NCI-H146 treated with DMSO at 0.1 percent for 48 hours (cell line): Measurements from ENCODE around the gene PFKFB3.

ENCODE experiments used
- DNase-seq: peaks from one replicate; lab custom pipeline; 2025; ENCODE audit not compliant: unreplicated experiment; lab: John Stamatoyannopoulos, UW

The PFKFB3 gene

DNA sequence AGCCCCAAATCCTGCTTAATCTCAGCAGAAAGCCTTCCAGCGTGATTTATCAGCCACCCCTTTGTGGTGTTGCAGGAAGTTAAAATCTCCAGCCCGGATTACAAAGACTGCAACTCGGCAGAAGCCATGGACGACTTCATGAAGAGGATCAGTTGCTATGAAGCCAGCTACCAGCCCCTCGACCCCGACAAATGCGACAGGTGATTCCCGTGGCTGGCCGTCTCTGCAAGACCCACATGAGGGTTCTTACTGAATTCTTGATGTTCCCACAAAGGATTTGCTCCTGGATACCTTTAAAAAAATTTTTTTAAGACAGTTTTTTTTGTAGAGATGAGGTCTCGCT lies 16.7 kb downstream of the PFKFB3 start:
- no peak for DNase-seq

DNA sequence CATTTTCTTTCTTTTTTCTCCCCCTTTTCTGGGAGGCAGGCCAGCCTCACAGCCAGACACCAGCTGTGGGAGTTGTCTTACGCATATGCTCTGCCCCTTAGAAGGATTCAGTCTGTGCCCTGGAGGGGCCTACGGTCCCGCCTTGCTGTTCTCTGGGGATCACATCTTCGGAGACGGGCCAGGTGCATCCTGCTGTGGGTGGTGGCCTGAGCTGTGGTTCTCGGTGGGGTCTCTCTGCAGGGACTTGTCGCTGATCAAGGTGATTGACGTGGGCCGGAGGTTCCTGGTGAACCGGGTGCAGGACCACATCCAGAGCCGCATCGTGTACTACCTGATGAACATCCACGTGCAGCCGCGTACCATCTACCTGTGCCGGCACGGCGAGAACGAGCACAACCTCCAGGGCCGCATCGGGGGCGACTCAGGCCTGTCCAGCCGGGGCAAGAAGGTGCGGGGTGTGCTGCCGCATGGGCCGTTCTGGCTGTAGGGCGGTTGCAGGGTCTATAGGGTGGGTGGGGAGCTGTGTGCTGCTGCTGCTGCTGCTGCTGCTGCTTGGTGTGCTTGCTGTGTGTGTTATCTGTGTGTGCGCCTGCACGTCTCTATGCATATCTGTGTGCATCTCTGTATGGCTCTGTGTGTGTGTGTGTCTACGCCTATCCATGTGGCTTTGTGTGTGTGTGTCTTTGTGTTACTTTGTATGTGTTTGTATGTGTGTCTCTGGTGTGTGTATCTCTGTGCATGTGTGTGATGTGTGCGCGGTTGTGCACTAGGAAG lies 17.9 kb downstream of the PFKFB3 start:
- no peak for DNase-seq

DNA sequence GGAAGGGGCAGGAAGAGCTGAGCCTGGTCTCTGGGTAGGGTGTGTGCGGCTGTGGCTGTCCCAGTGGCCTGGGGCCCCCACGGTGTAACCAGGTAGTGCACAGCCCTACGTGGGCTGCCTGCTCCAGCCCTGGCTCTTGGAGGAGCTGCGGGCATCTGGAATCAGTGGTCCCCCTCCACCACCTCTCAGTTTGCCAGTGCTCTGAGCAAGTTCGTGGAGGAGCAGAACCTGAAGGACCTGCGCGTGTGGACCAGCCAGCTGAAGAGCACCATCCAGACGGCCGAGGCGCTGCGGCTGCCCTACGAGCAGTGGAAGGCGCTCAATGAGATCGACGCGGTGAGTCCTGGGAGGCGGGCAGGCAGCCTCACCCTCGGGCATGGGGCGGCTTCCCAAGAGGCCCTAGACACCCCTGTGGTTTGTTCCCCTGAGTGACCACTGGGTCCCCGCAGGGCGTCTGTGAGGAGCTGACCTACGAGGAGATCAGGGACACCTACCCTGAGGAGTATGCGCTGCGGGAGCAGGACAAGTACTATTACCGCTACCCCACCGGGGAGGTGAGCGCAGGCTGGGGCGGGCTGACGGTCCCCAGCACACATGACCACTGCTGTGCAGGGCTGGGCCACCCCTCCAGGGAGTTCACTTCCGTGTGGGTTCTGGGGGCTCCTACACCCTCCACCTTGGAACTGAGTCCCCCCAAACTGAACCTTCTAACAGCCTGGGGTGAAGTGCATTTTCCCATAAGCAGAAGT lies 18.6 kb downstream of the PFKFB3 start:
- no peak for DNase-seq

DNA sequence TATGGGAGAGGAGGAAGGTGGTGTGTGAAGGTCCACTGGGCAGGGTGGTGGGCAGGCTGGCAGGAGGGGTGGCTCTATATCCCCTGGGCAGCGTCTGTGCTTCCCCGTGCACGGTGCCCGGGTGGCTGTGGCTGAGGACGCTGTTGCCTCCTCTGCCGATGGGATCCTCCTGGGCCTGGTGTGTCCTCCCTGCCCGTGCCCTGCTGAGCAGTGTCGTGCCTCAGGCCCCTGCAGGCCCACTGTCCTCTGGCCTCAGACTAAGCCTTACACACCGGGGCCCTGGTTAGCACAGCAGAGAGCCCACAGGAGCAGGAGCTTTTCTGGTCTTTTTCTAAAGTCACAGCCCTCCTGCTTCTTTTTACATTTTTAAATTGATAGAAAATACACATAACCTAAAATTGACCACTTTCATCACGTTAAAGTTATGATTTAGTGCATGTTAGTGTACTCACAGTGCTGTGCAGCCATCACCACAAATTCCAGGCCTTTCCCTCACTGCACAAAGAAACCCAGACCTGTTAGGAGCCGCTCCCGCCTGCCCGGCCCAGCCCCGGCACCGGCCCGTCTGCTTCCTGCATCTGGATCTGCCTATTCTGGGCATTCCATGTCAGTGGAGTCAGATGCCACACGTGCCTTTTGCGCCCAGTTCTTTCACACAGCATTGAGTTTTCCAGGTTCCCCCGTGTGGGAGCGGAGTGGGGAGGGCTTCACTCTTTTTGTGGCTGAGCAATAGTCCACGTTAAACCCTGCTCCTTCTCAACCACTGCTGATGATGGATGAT lies 19.4 kb downstream of the PFKFB3 start:
- no peak for DNase-seq

DNA sequence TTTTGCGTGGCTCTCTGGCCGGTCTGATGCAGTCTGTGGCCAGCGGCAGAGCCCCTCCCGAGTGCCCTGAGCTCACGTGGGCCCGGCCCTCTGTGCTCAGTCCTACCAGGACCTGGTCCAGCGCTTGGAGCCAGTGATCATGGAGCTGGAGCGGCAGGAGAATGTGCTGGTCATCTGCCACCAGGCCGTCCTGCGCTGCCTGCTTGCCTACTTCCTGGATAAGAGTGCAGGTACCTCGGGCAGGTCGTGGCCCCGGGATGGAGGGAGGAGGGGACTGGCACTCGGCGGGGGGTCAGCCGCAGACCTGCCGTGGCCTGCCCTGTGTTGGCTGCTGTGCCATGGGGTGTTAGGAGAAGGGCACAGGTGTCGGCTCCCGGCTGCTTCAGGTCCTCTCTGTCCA lies 20.0 kb downstream of the PFKFB3 start:
- DNase-seq = no peak

DNA sequence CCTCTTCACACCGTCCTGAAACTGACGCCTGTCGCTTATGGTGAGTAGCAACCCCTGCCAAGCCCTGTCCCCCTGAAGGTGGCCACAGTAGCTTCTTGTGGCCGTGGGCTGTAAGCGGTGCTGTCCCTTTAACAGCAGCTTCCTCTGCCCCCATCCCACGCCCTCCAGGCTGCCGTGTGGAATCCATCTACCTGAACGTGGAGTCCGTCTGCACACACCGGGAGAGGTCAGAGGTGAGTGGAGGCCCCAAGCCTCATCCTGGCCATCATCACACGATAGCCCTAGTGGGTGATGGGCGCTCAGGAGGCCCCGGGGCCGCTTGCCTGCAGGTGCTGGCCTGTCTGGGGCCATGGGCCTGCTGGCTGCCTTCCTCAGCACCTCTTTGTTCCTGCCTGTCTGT lies 21.2 kb downstream of the PFKFB3 start:
- no peak for DNase-seq

DNA sequence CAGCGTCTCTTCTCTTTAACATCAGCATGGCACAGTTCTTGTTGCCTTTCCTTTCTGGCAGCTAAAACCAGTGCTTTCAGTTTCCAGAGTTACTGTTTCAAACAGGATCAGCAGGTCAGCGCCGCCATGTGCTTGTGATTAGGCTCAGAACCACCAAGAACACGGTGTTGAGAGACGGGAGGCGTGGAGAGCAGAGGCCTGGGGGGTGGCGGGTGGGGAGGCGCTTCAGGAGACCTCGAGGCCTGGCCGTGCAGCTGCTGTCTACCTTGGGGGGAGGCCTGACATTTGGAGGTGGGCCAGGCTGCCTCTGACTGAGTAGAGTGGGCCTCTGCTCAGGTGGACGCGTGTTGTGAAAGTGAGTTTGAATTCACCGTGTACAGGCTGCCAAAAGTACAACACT lies 22.0 kb downstream of the PFKFB3 start:
- no peak for DNase-seq

DNA sequence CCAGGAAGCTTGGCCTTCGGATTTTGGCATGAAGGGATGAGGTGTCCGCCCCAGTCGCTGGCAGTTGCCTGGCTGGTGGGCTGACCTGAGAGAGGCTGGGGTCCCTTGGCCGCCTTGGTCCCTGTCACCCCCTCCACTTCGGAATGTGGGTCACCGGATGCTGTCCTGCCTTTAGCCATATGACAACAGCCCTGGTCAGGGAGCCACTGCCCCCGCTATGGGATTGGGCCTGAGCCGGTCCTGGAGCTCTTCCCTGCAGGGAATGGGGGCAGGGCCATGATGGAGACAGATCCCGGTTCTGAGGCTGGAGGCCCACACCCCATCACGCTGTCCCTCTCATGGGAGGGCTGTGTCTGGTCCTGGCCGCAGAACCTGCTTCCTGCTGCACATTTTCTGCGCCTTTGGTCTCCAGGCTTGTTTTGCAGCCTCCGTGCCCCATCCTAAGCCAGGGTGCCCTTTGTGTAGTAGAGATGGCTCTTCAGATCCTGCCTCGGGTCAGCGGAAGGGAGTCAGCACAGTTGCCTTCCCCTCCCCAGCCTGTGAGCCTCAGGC lies 22.6 kb downstream of the PFKFB3 start:
- no peak for DNase-seq

DNA sequence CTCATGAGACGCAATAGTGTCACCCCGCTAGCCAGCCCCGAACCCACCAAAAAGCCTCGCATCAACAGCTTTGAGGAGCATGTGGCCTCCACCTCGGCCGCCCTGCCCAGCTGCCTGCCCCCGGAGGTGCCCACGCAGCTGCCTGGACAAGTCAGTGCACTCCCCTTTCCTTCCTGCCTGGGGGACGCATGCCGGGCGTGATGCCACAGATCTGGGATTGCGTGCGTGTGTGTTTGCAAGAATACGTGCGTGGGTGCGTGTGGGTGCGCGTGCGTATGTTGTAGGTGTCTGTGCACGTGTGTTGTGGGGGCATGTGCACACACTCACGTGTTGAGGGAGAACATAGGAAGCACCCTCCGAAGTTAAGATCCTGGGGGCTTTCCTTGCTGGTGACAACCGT lies 23.5 kb downstream of the PFKFB3 start:
- no peak for DNase-seq

DNA sequence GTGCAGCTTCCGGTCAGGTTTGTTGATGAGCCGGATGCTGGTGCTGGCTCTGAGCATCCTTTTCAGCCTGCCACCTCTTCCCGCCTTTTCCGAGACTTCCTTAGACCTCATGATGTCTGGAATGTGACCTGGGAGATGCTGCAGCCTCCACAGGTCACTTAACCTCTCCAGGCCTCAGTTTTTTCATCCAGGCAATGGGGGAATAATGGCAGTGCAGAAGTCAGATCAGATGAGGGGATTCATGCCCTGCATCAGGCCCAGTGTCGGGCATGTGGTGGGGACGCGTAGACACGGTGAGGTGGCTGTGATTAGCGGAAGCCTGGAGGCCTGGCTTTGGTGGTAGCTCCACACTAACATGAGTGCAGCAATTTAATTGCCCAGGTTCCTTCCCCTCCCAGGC lies 24.6 kb downstream of the PFKFB3 start:
- no peak for DNase-seq

DNA sequence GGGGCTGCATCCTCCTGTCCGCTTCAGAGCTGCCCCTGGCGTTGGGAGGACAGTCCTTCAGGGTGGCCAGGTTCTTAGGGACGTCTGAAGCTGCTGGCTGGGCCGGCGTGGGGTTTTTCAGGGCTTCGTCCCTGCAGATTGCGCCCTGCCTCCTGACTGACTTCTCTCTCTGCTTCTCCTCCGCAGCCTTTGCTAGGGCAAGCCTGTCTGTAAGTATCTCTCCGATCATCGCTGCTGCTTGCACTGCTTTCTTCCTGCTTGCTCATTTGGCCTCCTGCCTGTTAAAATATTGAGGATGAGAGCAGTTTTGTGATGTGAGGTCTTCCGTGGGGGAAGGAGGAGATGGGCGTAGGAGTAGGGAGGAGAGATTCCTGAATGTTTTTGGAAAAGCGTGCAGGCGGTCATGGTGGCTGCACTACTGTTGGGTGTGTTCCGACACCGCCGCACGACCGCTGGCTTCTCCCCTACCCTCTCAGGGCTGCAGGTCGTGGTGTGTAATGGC lies 25.3 kb downstream of the PFKFB3 start:
- DNase-seq = no peak

DNA sequence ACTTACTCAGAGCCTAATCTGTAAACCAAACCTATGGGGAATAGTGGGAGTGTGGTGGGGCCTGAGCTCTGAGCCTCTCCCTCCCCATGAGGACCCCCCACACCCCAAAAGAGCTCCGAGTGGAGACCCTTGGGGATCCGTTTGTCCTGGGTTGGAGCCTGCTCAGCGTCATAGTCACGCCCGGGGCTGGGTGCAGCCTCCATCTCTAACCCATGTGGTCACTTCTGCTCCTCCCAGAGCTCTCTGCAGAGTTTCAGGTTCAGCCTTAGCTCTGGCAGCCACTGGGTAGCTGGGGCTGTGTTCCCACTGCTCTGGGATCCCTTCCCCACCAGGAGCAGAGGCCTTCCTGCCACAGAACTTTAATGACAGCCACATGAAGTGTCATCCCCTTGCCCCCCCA lies 25.9 kb downstream of the PFKFB3 start:
- no peak for DNase-seq

DNA sequence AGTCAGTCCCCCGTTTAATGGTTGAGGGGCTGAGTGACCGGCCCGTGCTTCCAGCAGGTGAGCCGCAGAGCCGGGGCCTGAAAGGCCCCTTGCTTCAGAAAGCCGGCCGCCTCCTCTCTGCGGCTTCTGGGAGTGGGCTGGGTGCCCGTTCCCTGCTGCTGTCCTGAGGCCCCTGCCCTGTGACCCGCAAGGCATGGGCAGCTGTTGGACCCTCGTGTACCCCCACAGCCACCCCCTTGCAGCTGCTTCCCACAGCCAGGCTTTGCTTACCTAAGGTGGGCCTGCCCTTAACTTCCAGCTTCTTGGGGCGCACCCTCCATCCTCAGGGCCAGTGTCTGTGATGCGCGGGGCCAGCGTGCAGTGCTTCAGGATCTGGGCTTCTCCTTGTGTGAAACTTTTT lies 26.6 kb downstream of the PFKFB3 start:
- no peak for DNase-seq

DNA sequence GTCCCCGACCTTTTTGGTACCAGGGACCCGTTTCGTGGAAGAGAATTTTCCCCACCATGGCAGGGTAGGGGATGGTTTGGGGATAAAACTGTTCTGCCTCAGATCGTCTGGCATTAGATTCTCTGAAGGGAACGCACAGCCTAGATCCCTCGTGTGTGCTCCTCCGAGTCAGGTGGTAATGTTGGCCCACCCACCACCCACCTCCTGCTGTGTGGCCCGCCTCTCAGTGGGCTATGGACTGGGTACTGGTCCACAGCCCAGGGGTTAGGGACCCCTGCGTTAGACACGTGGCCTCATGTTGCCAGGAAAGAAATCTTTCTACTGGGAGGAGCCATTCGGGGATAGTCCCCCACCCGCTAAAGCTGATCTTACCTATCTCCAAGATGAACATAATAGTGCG lies 27.0 kb downstream of the PFKFB3 start:
- no peak for DNase-seq

DNA sequence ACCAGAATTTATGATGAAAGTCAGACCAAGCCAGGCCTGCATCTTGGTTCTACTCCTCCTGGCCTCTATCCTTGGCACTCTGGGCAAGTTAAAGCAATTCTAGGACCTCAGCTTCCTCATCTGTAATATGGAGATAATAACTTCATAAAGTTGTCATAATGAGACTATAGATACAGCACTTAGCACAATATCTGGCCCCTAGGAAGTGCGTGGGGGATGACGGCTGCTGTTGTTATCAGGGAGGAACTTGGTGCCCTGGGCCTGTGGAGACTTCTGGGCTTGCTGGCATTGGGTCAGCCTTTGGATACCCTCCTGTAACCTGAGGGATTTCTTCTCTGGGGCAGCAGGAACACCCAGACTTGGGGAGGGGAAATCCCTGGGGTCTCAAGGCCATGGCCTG lies 27.6 kb downstream of the PFKFB3 start:
- no peak for DNase-seq

DNA sequence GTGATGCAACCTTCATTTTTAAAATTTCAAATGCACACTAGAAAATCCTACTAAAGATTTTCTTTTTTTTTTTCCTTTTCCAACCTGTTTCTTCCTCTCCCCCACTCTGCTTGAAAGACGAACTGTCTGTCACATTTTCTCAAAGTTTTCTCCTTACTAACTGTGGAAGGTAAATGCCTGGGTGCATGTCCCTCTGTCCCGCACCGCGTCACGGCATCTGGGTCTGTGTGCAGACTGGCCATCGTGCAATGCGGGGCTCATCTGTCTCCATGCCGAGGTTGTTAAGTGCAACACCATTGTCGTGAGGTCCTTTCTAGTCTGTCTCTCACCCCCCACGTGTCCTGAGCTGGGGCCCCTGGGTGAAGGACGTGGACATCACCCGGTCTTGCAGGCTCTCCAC lies 28.4 kb downstream of the PFKFB3 start:
- no peak for DNase-seq

DNA sequence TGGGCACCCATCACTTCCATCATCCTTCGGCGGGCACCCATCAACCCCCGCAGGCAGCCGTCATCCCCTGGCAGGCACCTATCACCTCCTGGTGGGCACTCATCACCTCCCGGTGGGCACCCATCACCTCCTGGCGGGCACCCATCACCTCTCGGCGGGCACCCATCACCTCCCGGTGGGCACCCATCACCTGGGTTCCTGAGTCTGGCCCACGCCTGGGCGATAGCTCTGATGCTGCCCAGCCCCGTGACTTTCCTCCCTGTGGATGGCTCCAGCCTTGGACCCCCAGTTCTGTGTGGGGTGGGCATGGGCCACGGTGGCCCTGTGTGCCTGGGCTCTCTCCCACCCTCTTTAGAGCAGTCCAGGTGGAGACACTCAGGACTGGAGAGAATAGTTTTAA lies 29.0 kb downstream of the PFKFB3 start:
- DNase-seq = no peak

DNA sequence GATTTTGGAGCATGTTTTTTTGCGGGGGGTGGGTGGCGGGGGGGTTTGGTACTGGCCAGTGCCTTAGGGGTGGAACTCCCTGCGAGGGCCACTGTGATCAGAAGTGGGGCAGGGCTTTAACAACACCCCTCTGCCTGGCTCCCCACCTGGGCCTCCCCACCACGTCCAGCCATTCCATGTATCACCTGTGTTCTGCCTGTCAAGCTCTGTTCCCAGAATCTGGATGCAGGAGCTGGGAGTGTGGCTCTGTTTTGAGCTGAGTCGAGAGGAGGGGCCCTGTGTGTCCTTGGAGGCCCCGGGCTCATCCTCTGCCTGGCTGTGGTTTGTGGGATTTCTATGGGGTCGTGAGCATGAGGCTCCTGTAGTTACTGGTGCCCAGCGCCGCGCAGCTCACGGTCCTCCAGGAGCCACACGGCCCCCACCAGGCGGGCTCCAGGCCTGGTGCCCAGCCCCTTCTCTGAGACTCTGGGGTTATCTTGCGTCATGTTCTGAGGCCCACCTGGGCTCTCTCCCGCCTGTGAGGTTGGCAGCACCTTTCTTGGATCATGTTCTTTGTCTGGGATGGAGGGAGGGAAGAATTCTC lies 29.6 kb downstream of the PFKFB3 start:
- no peak for DNase-seq

DNA sequence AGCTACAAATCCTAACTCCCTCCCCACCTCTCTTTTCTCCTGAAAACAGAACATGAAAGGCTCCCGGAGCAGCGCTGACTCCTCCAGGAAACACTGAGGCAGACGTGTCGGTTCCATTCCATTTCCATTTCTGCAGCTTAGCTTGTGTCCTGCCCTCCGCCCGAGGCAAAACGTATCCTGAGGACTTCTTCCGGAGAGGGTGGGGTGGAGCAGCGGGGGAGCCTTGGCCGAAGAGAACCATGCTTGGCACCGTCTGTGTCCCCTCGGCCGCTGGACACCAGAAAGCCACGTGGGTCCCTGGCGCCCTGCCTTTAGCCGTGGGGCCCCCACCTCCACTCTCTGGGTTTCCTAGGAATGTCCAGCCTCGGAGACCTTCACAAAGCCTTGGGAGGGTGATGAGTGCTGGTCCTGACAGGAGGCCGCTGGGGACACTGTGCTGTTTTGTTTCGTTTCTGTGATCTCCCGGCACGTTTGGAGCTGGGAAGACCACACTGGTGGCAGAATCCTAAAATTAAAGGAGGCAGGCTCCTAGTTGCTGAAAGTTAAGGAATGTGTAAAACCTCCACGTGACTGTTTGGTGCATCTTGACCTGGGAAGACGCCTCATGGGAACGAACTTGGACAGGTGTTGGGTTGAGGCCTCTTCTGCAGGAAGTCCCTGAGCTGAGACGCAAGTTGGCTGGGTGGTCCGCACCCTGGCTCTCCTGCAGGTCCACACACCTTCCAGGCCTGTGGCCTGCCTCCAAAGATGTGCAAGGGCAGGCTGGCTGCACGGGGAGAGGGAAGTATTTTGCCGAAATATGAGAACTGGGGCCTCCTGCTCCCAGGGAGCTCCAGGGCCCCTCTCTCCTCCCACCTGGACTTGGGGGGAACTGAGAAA lies 30.4 kb downstream of the PFKFB3 start:
- no peak for DNase-seq

DNA sequence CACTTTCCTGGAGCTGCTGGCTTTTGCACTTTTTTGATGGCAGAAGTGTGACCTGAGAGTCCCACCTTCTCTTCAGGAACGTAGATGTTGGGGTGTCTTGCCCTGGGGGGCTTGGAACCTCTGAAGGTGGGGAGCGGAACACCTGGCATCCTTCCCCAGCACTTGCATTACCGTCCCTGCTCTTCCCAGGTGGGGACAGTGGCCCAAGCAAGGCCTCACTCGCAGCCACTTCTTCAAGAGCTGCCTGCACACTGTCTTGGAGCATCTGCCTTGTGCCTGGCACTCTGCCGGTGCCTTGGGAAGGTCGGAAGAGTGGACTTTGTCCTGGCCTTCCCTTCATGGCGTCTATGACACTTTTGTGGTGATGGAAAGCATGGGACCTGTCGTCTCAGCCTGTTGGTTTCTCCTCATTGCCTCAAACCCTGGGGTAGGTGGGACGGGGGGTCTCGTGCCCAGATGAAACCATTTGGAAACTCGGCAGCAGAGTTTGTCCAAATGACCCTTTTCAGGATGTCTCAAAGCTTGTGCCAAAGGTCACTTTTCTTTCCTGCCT lies 31.1 kb downstream of the PFKFB3 start:
- no peak for DNase-seq
